ENCODE measurements around the gene TRMU. TPM values are rescaled to one million over a fixed set of nuclear protein-coding genes. Genes with fewer than 3 reads are reported as not detected.

Gene TRMU
- total and polyA plus RNA-seq, 4 donors = 24.1 to 42.3 (median 34.0) TPM

DNA sequence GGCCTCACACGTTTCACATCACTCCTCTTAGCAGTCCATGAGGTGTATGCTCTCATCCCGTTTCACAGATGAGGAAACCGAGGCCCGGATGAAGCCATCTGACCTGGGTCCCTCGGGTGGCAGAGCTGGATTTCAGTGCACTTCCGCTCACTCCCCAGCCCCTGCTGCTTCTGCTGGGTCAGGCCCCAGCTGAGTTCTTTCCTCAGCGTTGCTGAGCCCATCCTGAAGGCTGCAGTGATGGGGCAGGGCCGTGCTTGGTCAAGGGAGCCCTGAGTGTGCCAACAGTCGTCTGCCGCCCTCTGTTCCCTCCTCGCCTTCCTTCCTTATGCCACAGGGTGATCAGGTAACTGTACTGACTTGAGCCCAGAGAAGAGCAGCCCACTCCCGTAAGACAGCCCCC lies 12.1 kb downstream of the TRMU start:
- Histone ChIP-seq H3K9me3 (ENCODE audit: control insufficient read depth in 4 of 4, insufficient read depth in 3 of 4, low read length in 3 of 4) (no peaks in the 10 kb centered on the region), H3K36me3 (ENCODE audit: control insufficient read depth in 4 of 4, insufficient read depth in 4 of 4, low read length in 4 of 4) (peaks cover 13 to 69% (median 44%) of the 10 kb centered on the region in 4 donors), H3K27ac (ENCODE audit: low read depth in 1 of 2, low read length in 1 of 2) (peak overlapping the region in 1 of 2 donors; percentile 55), H3K4me1 (ENCODE audit: control insufficient read depth in 5 of 5, insufficient read depth in 5 of 5, low read length in 5 of 5) (peaks cover 0 to 1% (median 0%) of the 10 kb centered on the region in 5 donors), H3K4me3 (no peak overlapping the region), H3K9ac (ENCODE audit: insufficient read depth in 1 of 2, low read length in 2 of 2) (no peak overlapping the region), H3K27me3 (ENCODE audit: control insufficient read depth in 3 of 3, insufficient read depth in 3 of 3, low read length in 2 of 3) (no peaks in the 10 kb centered on the region)
- DNase-seq (no peak), ATAC-seq (ENCODE audit: insufficient read depth, low FRiP score) (no peak)
- WGBS, 2 donors = 79 to 95% methylated on average over 12 of the region's 12 CpGs
- TF ChIP-seq, protein P1, sequence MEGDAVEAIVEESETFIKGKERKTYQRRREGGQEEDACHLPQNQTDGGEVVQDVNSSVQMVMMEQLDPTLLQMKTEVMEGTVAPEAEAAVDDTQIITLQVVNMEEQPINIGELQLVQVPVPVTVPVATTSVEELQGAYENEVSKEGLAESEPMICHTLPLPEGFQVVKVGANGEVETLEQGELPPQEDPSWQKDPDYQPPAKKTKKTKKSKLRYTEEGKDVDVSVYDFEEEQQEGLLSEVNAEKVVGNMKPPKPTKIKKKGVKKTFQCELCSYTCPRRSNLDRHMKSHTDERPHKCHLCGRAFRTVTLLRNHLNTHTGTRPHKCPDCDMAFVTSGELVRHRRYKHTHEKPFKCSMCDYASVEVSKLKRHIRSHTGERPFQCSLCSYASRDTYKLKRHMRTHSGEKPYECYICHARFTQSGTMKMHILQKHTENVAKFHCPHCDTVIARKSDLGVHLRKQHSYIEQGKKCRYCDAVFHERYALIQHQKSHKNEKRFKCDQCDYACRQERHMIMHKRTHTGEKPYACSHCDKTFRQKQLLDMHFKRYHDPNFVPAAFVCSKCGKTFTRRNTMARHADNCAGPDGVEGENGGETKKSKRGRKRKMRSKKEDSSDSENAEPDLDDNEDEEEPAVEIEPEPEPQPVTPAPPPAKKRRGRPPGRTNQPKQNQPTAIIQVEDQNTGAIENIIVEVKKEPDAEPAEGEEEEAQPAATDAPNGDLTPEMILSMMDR (IDR thresholded peaks at IDR 0.05; ENCODE audit: control extremely low read depth, extremely low read depth) = no peak

- ATAC-seq (ENCODE audit: insufficient read depth, low FRiP score) (no peak), DNase-seq (no peak)
- Histone ChIP-seq H3K9ac (ENCODE audit: insufficient read depth in 1 of 2, low read length in 2 of 2) (no peak overlapping the region), H3K9me3 (ENCODE audit: control insufficient read depth in 4 of 4, insufficient read depth in 3 of 4, low read length in 3 of 4) (no peaks in the 10 kb centered on the region), H3K27ac (ENCODE audit: low read depth in 1 of 2, low read length in 1 of 2) (peak overlapping the region in 1 of 2 donors; percentile 81), H3K4me1 (ENCODE audit: control insufficient read depth in 5 of 5, insufficient read depth in 5 of 5, low read length in 5 of 5) (no peaks in the 10 kb centered on the region), H3K27me3 (ENCODE audit: control insufficient read depth in 3 of 3, insufficient read depth in 3 of 3, low read length in 2 of 3) (no peaks in the 10 kb centered on the region), H3K4me3 (no peak overlapping the region), H3K36me3 (ENCODE audit: control insufficient read depth in 4 of 4, insufficient read depth in 4 of 4, low read length in 4 of 4) (peaks cover 13 to 75% (median 49%) of the 10 kb centered on the region in 4 donors)
- TF ChIP-seq, protein P1 (IDR thresholded peaks at IDR 0.05; ENCODE audit: control extremely low read depth, extremely low read depth) = no peak
- 96 to 97% methylated on average over 15 of the region's 15 CpGs for WGBS, 2 donors
Measured at GRCh38 chr22:46348099-46348695, 12.7 kb downstream of the TRMU start.

- no peak overlapping the region for H3K9ac ChIP-seq (ENCODE audit: insufficient read depth in 1 of 2, low read length in 2 of 2)
- H3K36me3 ChIP-seq (ENCODE audit: control insufficient read depth in 4 of 4, insufficient read depth in 4 of 4, low read length in 4 of 4) = peaks cover 10 to 77% (median 45%) of the 10 kb centered on the region in 4 donors
- 95% methylated on average over 18 of the region's 18 CpGs for WGBS, 2 donors
- H3K9me3 ChIP-seq (ENCODE audit: control insufficient read depth in 4 of 4, insufficient read depth in 3 of 4, low read length in 3 of 4) = no peaks in the 10 kb centered on the region
- no peaks in the 10 kb centered on the region for H3K27me3 ChIP-seq (ENCODE audit: control insufficient read depth in 3 of 3, insufficient read depth in 3 of 3, low read length in 2 of 3)
- peaks cover 0 to 2% (median 0%) of the 10 kb centered on the region in 5 donors for H3K4me1 ChIP-seq (ENCODE audit: control insufficient read depth in 5 of 5, insufficient read depth in 5 of 5, low read length in 5 of 5)
- TF ChIP-seq, protein P1 (IDR thresholded peaks at IDR 0.05; ENCODE audit: control extremely low read depth, extremely low read depth) = no peak
- peak overlapping the region in 1 of 2 donors; percentile 36 for H3K27ac ChIP-seq (ENCODE audit: low read depth in 1 of 2, low read length in 1 of 2)
- no peak for DNase-seq
- no peak overlapping the region for H3K4me3 ChIP-seq
- ATAC-seq (ENCODE audit: insufficient read depth, low FRiP score) = no peak
Measured at GRCh38 chr22:46349238-46349637, 13.7 kb downstream of the TRMU start.

All from lung (tissue), 12 donors.